ENCODE measurements around the gene ARL14EP.

ARL14EP gene

GRCh38 chr11:30326906-30327305 lies 4.0 kb downstream of the ARL14EP start:
- no peak for DNase-seq (ENCODE audit: low read depth in 2 of 2)

DNA sequence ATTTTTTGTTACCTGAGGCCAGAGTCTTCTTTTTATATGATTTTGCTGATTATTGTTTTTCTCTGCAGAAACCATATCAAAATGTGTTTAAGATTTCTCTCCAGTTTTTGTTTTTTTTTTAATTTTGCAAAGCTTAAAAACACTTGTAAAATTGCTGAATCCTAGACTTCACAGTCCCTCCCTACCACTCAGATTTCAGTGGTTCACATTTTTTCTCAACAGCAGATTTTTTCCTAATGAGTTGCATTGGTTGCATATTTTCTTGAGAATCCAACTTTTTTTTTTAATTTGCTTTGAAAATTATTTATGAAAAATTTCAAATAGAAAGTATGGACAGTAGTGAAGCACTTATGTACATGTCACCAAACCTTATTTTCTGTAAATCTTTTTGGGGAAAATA lies 5.8 kb downstream of the ARL14EP start:
- DNase-seq (ENCODE audit: low read depth in 2 of 2): no peak

- DNase-seq (ENCODE audit: low read depth in 2 of 2): no peak
Measured at GRCh38 chr11:30329150-30329940, 6.4 kb downstream of the ARL14EP start.

DNA sequence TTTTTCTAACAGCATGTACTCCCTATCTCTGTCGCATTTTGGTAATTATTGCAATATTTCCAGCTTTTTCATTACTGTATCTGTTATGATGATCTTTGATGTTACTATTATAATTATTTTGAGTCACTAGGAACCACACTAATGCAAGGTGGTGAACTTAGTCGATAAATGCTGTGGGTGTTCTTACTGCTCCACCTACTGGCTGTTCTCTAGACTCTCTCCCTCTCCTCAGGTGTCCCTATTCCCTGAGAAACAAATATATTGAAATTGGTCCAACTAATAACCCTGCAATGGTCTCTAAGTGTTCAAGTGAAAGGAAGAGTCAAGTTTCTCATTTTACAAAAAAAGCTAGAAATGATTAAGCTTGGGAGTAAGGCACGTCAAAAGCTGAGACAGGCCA lies 10.5 kb downstream of the ARL14EP start:
- DNase-seq (ENCODE audit: low read depth in 2 of 2): no peak

- no peak for DNase-seq (ENCODE audit: low read depth in 2 of 2)
Measured at GRCh38 chr11:30342736-30343166, 19.8 kb downstream of the ARL14EP start.

DNA sequence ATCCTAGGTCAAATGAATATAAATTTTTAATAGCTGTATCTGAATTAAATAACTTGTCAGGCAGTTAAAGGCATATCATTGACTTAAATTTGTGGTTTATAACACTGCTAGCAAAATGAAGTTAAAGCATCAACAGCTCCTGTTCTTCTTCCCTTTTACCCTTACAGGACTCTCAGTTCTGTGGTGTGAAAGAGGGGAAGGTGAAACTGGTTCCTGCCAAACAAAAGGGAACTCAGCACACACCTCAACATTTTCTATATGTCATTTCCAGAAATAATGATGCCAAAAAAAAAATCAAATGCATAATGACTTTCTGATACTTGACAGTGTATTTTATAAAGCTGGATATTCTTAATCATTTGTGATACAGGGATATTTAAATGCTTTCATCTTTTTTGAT lies 21.2 kb downstream of the ARL14EP start:
- DNase-seq (ENCODE audit: low read depth in 2 of 2): no peak

DNA sequence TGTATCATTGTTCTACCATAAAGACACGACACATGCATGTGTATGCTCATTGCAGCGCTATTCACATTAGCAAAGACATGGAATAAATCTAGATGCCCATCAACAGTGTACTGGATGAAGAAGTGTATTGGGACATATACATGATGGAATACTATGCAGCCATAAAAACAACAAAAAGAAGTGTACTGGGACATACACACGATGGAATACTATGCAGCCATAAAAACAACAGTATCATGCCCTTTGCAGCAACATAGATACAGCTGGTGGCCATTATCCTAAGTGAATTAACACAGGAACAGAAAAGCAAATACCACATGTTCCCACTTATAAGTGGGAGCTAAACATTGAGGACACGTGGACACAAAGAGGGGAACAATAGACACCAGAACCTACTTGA lies 22.7 kb downstream of the ARL14EP start:
- DNase-seq (ENCODE audit: low read depth in 2 of 2): no peak

DNA sequence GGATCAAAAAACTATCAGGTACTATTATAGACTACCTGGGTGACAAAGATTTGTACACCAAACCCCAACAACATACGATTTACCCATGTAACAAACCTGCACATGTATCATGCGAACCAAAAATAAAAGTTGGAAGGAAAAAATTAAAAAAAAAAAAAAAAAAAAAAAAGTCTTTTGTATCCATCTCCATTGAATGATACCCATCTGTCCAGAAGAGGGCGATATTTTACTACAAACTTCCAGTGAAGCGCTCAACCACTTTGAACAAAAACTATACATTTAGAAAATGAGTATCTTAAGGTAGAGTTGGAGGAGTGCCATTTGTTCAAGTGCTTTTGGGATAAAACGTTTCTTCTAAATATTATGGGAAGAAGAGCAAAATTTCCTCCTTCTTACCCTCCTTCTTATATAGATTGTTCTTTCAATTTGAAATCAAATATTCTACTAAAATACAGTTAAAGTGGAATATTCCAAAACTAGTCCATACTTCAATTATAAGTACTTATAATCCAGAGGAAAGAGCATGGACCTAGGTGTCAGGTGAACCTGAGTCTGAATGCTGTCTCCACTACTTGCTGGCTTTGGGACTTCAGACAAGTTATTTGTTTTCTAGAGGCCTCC lies 23.3 kb downstream of the ARL14EP start:
- DNase-seq (ENCODE audit: low read depth in 2 of 2): no peak

GRCh38 chr11:30348035-30348434 lies 25.1 kb downstream of the ARL14EP start:
- DNase-seq (ENCODE audit: low read depth in 2 of 2): no peak

GRCh38 chr11:30349885-30350284 lies 27.0 kb downstream of the ARL14EP start:
- no peak for DNase-seq (ENCODE audit: low read depth in 2 of 2)

GRCh38 chr11:30350384-30350783 lies 27.5 kb downstream of the ARL14EP start:
- no peak for DNase-seq (ENCODE audit: low read depth in 2 of 2)

DNA sequence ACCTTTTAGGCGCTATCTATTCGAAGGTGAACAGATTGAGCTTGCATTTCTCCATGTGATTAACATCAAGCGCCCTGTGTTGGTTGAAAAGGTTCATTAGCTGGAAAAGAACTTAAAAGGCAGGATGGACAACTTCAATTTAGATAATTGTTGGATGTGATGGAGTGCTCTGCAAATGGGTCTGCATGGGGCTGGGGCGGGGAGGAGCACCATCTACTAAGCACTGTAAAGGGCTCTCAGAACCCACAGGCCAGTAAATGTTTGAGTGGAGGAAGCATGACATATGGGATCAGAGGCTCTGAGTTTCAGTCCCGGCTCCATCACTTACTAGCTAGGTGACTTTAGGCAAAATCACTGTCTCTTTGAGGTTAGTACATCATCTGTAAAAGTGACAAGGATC lies 28.2 kb downstream of the ARL14EP start:
- DNase-seq (ENCODE audit: low read depth in 2 of 2): no peak

DNA sequence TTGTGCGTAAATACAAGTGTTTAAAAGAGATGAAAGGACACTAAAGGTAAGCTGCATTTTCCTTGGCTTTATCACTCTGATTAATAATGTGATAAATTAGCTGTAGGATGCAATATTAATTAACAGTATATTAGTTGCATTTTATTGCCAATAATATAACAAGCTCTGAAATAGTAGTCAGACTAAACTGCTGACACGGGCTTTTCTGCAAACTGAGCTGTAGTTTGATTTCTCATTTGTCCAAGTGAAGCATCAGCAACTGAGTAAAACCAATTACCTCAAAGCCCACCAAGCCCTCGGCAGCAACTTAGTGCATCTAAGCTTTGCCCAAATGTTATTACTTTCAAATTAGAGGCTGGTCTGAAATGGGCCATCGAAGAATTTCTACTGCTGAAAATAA lies 33.5 kb downstream of the ARL14EP start:
- no peak for DNase-seq (ENCODE audit: low read depth in 2 of 2)

DNA sequence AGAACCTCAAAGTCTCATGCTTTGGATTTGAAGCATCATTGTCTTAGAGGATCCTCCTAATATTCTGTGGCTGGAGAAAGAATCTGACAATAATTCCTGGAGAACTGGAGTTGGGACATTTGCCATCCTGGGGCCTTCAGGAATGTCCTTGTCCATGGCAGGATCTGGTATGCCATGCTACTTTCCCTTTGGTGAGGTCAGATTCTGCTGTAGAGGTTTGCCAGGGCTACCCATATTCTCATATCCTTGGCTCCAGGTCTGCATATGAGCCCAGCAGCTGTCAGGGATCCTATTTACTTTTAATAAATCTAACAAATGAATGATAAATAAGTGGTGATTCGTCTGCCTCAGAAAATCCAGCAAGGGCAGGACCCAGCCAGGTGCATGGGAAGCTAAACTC lies 35.0 kb downstream of the ARL14EP start:
- DNase-seq (ENCODE audit: low read depth in 2 of 2): no peak

- no peak for DNase-seq (ENCODE audit: low read depth in 2 of 2)
Measured at GRCh38 chr11:30358536-30358935, 35.6 kb downstream of the ARL14EP start.

- no peak for DNase-seq (ENCODE audit: low read depth in 2 of 2)
Measured at GRCh38 chr11:30360741-30361140, 37.8 kb downstream of the ARL14EP start.

DNA sequence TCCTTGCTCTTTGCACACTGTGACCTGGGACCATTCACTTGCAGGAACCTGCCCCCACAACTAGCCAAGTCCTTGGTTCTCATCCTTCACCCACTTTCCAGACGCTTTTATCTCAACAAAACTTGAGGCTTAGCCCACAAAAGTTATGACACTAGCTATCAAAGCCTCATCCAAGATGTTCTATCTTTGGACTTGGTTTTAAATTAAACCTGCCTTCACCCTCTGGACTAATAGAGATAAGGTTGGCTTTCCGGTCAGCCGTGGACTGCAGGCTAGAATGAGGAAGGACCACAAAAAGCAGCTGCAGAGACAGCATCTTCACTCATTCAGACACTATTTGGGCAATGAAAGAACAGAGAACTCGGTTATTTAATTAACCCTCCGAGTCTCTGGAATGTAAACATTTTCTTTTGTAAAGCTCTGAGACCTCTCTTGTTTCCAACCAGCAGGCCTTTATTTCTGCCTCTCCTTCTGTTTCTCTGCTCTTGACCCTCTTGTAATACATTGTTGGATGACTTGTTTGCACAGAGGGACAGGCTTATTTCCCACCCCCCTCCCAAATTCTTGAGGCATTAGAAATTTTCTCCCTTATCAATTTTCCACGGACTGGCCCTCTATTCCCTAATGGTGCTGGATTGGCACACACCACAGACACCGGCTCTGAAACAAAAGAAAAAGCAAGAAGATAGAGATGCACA lies 41.4 kb downstream of the ARL14EP start:
- no peak for DNase-seq (ENCODE audit: low read depth in 2 of 2)

DNA sequence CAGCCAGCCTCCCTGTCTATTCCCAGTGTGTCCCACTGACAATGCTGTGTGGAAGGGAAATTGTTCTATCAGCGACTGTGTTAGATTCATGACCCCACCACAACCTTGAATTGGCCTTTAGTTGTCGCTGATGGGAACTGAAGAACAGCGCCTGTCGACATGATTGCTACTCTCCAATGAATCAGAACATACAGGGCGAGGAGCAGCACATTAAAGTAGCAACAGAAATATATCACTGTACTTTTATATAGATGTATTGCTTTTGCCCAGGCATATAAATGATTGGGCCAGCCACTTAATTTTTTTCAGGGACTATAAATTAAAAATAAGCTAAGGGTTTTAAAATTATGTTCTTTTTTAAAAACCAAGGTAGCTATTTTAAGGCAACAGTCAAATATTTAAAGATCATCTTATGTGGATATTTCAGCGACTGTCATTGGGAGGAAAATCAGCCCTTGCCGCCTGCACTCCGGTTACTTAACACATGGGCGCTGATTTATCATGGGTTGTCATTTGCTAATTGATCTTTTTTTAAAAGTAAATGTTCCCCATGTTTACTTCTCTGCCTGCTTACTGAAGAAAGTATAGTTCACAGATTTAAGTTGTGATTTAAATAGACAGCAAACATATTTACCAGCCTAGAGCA lies 42.1 kb downstream of the ARL14EP start:
- DNase-seq (ENCODE audit: low read depth in 2 of 2): no peak

DNA sequence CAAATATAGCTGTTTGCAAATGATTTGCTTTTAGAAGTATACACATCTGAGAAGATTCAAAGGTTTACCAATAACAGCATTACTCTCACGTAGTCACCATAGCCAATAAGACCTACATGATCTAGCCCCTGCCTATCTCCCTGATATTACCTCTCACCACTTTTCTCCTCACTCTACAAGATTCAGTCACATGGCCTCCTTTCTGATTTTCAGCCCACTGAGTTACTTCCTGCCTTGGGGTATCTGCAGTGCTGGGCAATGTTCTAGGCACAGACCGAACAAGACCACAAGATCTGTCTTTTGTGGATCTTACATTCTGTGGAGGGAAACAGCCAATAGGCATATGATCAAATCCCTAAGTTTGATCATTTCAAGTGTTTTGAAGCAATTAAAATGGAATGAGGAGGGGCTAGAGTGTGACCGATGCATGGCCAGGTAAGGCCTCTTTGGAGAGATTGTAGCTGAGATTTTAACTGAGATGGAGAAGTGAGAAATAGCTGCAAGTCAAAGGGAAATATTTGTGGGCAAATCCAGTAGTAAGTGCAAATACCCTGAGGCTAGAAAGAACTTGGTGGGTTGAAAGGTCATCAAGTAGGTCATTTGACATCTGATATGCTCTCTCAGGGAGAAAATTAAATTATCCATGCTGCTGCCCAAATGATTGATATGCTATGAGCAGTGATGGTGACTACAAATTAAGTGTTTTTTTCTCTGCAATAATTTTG lies 43.1 kb downstream of the ARL14EP start:
- no peak for DNase-seq (ENCODE audit: low read depth in 2 of 2)

DNA sequence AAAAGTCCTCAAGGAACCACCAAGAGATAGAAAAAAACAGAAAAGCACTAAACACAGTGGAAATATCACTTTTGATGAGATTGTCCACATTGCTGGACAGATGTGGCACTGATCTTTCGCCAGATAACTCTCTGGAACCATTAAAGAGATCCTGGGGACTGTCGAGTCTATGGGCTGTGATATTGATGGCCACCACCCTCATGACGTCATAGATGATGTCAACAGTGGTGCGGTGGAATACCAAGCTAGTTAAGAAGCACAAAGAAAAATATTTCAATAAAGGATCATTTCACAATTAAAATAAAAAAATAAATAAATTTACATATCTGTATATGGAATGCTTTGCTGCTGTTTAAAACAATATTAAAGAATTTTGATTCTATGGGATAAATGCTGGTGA lies 45.5 kb downstream of the ARL14EP start:
- no peak for DNase-seq (ENCODE audit: low read depth in 2 of 2)

DNA sequence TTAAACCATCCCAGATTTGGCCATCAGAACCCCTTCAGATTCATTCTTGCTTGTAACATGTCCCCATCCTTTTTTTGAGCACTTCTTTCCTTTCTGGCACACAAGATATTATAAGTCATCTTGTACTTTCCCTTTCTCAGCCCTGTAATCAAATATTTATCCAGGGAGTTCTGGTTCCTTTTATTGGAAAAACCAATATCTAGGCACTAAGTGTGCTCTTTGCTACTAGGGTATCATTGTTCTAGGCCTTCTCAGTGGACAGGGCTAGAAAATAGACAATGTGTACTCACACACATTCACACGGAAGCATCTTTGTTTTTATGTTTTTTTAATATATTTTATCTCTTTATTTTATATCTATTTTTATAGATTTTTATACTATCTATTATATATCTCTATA lies 47.3 kb downstream of the ARL14EP start:
- DNase-seq (ENCODE audit: low read depth in 2 of 2): no peak

- no peak for DNase-seq (ENCODE audit: low read depth in 2 of 2)
Measured at GRCh38 chr11:30377347-30377746, 54.4 kb downstream of the ARL14EP start.
